NCI-H524 (cell line): Measurements from ENCODE around the gene HIVEP1.
"Not testable (repeated sequence)": the region's sequence is repeated elsewhere in the genome, so short reads cannot be mapped to it uniquely, and the experiment has no call there.

Experiments used
- DNase-seq, 2 experiments: peaks; one replicate each; lab custom pipeline; 2025; lab: John Stamatoyannopoulos, UW

HIVEP1 gene

GRCh38 chr6:12160326-12160725, 148.2 kb downstream of the HIVEP1 start:
- DNase-seq, result no peak

GRCh38 chr6:12162213-12162612, 150.1 kb downstream of the HIVEP1 start:
- no peak for DNase-seq

- DNase-seq, result no peak
These were observed 151.0 kb downstream of the HIVEP1 start for GRCh38 chr6:12163149-12163548.

GRCh38 chr6:12163744-12164507, 151.8 kb downstream of the HIVEP1 start:
- DNase-seq, result no peak

- DNase-seq, result no peak
These were observed 152.3 kb downstream of the HIVEP1 start for GRCh38 chr6:12164508-12164770.

GRCh38 chr6:12165297-12165696, 153.2 kb downstream of the HIVEP1 start:
- DNase-seq, result no peak

- DNase-seq, result no peak
These were observed 153.7 kb downstream of the HIVEP1 start for GRCh38 chr6:12165722-12166280.

- DNase-seq, result no peak
These were observed 157.3 kb downstream of the HIVEP1 start for GRCh38 chr6:12169377-12169776.

- DNase-seq, result peak in 1 of 2 experiments; percentile 7
These were observed 158.4 kb downstream of the HIVEP1 start for GRCh38 chr6:12170351-12171092.

- no peak for DNase-seq
These were observed 159.6 kb downstream of the HIVEP1 start for GRCh38 chr6:12171717-12172116.

- no peak for DNase-seq
These were observed 160.5 kb downstream of the HIVEP1 start for GRCh38 chr6:12172572-12172971.

- no peak for DNase-seq
These were observed 161.1 kb downstream of the HIVEP1 start for GRCh38 chr6:12173181-12173580.

- DNase-seq, result no peak
These were observed 161.5 kb downstream of the HIVEP1 start for GRCh38 chr6:12173661-12174060.

- DNase-seq, result no peak
These were observed 162.8 kb downstream of the HIVEP1 start for GRCh38 chr6:12174878-12175277.

GRCh38 chr6:12175626-12176025, 163.5 kb downstream of the HIVEP1 start:
- no peak for DNase-seq

GRCh38 chr6:12176782-12177181, 164.7 kb downstream of the HIVEP1 start:
- not testable (repeated sequence) for DNase-seq

- no peak for DNase-seq
These were observed 166.4 kb downstream of the HIVEP1 start for GRCh38 chr6:12178521-12178920.

GRCh38 chr6:12181481-12181880, 169.4 kb downstream of the HIVEP1 start:
- no peak for DNase-seq

GRCh38 chr6:12182676-12183075, 170.6 kb downstream of the HIVEP1 start:
- no peak for DNase-seq

- DNase-seq, result no peak
These were observed 173.1 kb downstream of the HIVEP1 start for GRCh38 chr6:12185081-12185673.

GRCh38 chr6:12186528-12186927, 174.4 kb downstream of the HIVEP1 start:
- no peak for DNase-seq

- no peak for DNase-seq
These were observed 177.0 kb downstream of the HIVEP1 start for GRCh38 chr6:12189150-12189549.

- no peak for DNase-seq
These were observed 177.5 kb downstream of the HIVEP1 start for GRCh38 chr6:12189661-12190060.
